Kidney (tissue), 14 donors: ENCODE data around the gene ATCAY. TPM values are rescaled to one million over a fixed set of nuclear protein-coding genes. Genes with fewer than 3 reads are reported as not detected.
"Not testable (repeated sequence)": the region's sequence is repeated elsewhere in the genome, so short reads cannot be mapped to it uniquely, and the experiment has no call there.

Experiments used
- DNase-seq, 5 donors: peaks; one replicate each; pipeline ENCODE4 v3.0.0-alpha.2; 2013 to 2020
- FAIRE-seq: peaks from 2 replicates; lab custom pipeline; 2012; peaks lifted over from hg19 to GRCh38; lab: Jason Lieb, UNC
- H3K27ac ChIP-seq, 2 donors: one replicate each; pipeline ENCODE4 v1.7.0; 2013; ENCODE audit warnings: low read depth in 2 of 2, low read length in 2 of 2, inconsistent platforms in 1 of 2
- H3K27me3 ChIP-seq: one replicate; pipeline ENCODE4 v1.7.1; 2013; ENCODE audit warnings: low read length, inconsistent platforms; ENCODE audit not compliant: control insufficient read depth, insufficient read depth
- H3K36me3 ChIP-seq, 3 donors: one replicate each; pipeline versions ENCODE4 v1.7.0 to v1.7.1; 2013; ENCODE audit warnings: low read length in 3 of 3, control low read depth in 1 of 3, inconsistent platforms in 1 of 3; ENCODE audit not compliant: insufficient read depth in 3 of 3, control insufficient read depth in 2 of 3
- H3K4me1 ChIP-seq, 3 donors: one replicate each; pipeline versions ENCODE4 v1.7.0 to v1.7.1; 2013; ENCODE audit warnings: low read length in 3 of 3, inconsistent platforms in 1 of 3, low read depth in 1 of 3; ENCODE audit not compliant: control insufficient read depth in 2 of 3, insufficient read depth in 2 of 3
- H3K4me3 ChIP-seq, 3 donors: one replicate each; pipeline versions ENCODE4 v1.7.0 to v1.8.1; 2013; ENCODE audit warnings: low read length in 3 of 3, control low read depth in 1 of 3, inconsistent platforms in 1 of 3
- H3K9ac ChIP-seq, 3 donors: one replicate each; pipeline versions ENCODE4 v1.7.0 to v1.7.1; 2013; ENCODE audit warnings: low read length in 3 of 3, control low read depth in 1 of 3, inconsistent platforms in 1 of 3
- H3K9me3 ChIP-seq, 3 donors: one replicate each; pipeline versions ENCODE4 v1.7.0 to v1.7.1; 2013; ENCODE audit warnings: low read length in 3 of 3, control low read depth in 1 of 3, inconsistent platforms in 1 of 3; ENCODE audit not compliant: control insufficient read depth in 2 of 3, insufficient read depth in 1 of 3
- intact Hi-C: fragments of 100-400 bp; cut with DNase I; formaldehyde crosslinking; loops from one replicate; pipeline ENCODE4 v1.11.1; 2022
- polyA plus RNA-seq: library from polyadenylated mRNA; stranded (reverse); fragments of 350-450 nt; fragmentation: Illumina TruSeq; extraction: RNeasy Lipid Tissue Mini Kit (QIAGEN cat#74804); gene quantifications from one replicate; pipeline ENCODE4 v1.2.3, GENCODE V29; 2014; ENCODE audit warnings: low read depth, low replicate concordance; ENCODE audit not compliant: insufficient read depth
- total RNA-seq: library from RNA; stranded (reverse); fragmentation: NEBNext Ultra II Directional; extraction: Animal tissue kit (Norgen Biotek cat#: 25700); gene quantifications from one replicate; pipeline ENCODE4 v1.2.1, GENCODE V29; 2021
- TF ChIP-seq, protein P1 (sequence below): IDR thresholded peaks from 3 replicates; pipeline ENCODE4 v1.5.1; 2012; ENCODE audit warnings: mild to moderate bottlenecking, moderate library complexity, borderline replicate concordance; ENCODE audit not compliant: insufficient read depth; ENCODE audit errors: extremely low read depth
- donor health status: control.
- donor health status: control.
- donor health status: control.
- donor health status: control.
- donor health status: control.
- donor health status: DM: yes; HTN: yes; CAD: no.
- donor health status: Normal renal cell carcinoma (clear cell type).

ATCAY gene
- total and polyA plus RNA-seq, 2 donors from 2014 or later = 0.16 TPM; not detected in 1

DNA sequence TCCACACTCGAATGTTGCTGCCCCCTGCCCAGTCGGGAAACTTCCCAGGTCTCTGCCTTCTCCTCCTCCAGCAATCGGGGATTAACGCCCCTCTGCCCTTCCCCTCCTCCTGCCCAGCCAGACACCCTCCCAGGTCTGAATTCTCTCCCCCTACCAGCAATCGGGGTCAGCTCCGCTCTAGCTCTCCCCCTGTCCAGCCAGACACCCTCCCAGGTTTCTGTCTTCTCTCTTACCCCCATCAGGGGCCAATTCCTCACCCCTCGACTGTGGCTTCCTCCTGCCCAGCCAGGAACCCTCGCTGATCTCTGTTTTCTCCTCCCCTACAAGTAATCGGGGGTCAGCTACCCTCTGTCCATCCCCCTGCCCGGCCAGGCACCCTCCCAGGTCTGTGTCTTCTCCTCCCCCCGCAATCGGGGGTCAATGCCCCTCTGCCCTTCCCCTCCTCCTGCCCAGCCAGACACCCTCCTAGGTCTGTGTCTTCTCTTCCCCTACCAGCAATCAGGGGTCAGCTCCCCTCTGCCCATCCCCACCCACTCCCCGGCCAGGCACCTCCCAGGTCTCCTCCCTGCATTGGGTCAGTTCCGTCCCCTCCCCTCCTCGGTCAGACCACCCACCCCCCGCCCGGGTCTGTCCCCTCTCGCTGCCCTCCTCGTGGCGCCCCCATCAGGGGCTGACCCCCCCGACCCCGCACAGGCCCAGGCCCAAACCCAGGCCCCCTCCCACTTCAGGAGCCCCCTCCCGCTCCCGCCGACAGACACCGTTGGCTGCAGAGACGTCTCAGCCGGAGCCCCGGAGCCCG, 12.3 kb upstream of the ATCAY start:
- TF ChIP-seq, protein P1, sequence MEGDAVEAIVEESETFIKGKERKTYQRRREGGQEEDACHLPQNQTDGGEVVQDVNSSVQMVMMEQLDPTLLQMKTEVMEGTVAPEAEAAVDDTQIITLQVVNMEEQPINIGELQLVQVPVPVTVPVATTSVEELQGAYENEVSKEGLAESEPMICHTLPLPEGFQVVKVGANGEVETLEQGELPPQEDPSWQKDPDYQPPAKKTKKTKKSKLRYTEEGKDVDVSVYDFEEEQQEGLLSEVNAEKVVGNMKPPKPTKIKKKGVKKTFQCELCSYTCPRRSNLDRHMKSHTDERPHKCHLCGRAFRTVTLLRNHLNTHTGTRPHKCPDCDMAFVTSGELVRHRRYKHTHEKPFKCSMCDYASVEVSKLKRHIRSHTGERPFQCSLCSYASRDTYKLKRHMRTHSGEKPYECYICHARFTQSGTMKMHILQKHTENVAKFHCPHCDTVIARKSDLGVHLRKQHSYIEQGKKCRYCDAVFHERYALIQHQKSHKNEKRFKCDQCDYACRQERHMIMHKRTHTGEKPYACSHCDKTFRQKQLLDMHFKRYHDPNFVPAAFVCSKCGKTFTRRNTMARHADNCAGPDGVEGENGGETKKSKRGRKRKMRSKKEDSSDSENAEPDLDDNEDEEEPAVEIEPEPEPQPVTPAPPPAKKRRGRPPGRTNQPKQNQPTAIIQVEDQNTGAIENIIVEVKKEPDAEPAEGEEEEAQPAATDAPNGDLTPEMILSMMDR = no peak
- no peak overlapping the region for H3K4me3 ChIP-seq
- no peak overlapping the region for H3K27ac ChIP-seq
- H3K9ac ChIP-seq = no peak overlapping the region
- peaks cover 2% of the 10 kb centered on the region for H3K27me3 ChIP-seq
- H3K36me3 ChIP-seq = no peaks in the 10 kb centered on the region
- intact Hi-C loops = no loop called here
- FAIRE-seq = no peak
- H3K4me1 ChIP-seq = no peaks in the 10 kb centered on the region
- peak in 1 of 5 donors; percentile 49 for DNase-seq
- H3K9me3 ChIP-seq = no peaks in the 10 kb centered on the region

DNA sequence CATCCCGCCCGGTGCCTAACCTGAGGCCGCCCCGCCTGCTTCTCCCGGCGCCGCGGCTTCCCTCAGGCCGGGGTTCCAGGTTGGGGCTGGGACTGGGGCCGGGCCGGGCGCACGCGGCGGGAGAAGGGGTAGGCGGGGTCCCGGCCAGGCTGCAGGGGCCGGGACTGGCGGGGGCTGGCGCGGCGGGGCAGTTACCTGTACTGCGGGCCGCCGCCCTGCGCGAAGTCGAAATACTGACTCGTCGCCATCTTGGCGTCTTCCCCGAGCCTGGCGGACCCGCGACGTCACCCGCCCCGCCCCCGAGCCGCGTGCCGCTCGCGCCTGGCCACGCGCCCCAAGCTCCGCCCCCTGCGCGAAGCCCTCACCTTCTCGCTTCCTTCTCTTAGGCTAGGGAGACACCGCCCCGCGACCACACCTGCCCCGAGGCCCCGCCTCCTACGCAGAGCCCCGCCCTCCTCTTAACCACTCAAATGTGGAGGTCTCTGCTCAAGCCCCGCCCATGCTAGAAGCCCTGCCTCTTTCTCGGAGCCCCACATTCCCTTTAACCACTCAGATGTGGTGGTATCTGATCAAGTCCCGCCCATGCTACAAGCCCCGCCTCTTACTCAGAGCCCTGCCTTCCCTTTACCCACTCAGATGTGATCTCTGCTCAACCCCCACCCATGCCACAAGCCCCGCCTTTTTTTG, 11.6 kb upstream of the ATCAY start, which contains the start of gene ZFR2:
ZFR2 (minus strand) TSS at position 269 of the 687 bp plus-strand sequence; CDS start at position 248, 21 bp downstream.
- H3K27ac ChIP-seq = no peak within 1 kb of the TSS
- intact Hi-C loops = no loop called here
- peaks cover 2% of the 10 kb centered on the region for H3K27me3 ChIP-seq
- FAIRE-seq (no peak), DNase-seq (peak in 4 of 5 donors; percentile 33 to 79 (median 47))
- no peaks in the 10 kb centered on the region for H3K4me1 ChIP-seq
- no peak within 1 kb of the TSS for H3K9ac ChIP-seq
- TF ChIP-seq, protein P1 = no peak
- H3K9me3 ChIP-seq = no peaks in the 10 kb centered on the region
- H3K36me3 ChIP-seq = no peaks in the 10 kb centered on the region
- no peak within 1 kb of the TSS for H3K4me3 ChIP-seq

DNA sequence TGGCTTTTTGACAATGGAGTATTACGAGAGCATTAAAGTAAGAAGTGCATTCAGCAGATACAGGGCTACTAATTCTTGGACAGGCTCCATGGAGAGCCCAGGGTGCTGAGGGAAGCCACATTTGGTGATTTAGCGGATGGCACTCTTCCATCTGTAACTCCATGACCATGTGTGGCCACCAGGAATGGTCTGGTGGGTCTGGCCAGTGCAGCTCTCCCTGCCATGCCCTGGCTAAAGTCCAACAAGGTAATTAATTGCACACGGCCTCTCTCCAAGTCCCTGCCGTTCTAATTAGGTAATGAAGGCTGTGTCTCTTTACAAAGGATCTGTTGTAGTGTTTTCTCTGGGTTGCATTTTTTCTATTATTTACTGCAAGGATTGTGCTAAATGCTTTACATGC, 7.3 kb upstream of the ATCAY start:
- Histone ChIP-seq H3K4me3 (no peak overlapping the region), H3K27ac (no peak overlapping the region), H3K36me3 (no peaks in the 10 kb centered on the region), H3K4me1 (no peaks in the 10 kb centered on the region), H3K27me3 (peaks cover 2% of the 10 kb centered on the region), H3K9ac (no peak overlapping the region), H3K9me3 (no peaks in the 10 kb centered on the region)
- FAIRE-seq (no peak), DNase-seq (no peak)
- TF ChIP-seq, protein P1 = no peak
- intact Hi-C loops = no loop called here

- H3K36me3 ChIP-seq, H3K9ac ChIP-seq, intact Hi-C loops, H3K4me3 ChIP-seq, H3K4me1 ChIP-seq, H3K27me3 ChIP-seq, H3K27ac ChIP-seq, FAIRE-seq, DNase-seq, H3K9me3 ChIP-seq: not testable (repeated sequence)
Observed at GRCh38 chr19:3874695-3875094, 5.8 kb upstream of the ATCAY start.
